Measurements from ENCODE around the gene TMSB10. TPM values are rescaled to one million over a fixed set of nuclear protein-coding genes. Genes with fewer than 3 reads are reported as not detected.
"Not testable (repeated sequence)": the region's sequence is repeated elsewhere in the genome, so short reads cannot be mapped to it uniquely, and the experiment has no call there.

Gene TMSB10
- total and polyA plus RNA-seq, 7 experiments from 2014 or later: 1,492 to 8,256 (median 1,692) TPM

DNA sequence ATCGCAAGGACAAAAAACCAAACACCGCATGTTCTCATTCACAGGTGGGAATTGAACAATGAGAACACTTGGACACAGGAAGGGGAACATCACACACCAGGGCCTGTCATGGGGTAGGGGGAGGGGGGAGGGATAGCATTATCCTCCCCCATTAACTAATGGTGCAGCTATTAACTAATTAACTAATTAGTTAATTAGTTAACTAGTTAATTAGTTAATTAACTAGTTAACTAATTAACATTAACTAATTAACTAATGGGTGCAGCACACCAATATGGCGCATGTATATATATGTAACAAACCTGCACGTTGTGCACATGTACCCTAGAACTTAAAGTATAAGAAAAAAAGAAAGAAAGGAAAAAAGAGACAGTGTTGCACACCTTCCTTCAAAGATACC, 37.1 kb upstream of the TMSB10 start:
- ATAC-seq; H3K27me3 ChIP-seq (ENCODE audit: control insufficient read depth in 2 of 2, insufficient read depth in 2 of 2, low read length in 2 of 2); DNase-seq; H3K9me3 Mint-ChIP-seq; H3K9me3 ChIP-seq (ENCODE audit: control insufficient read depth in 2 of 3, low read length in 3 of 3); H3K4me3 ChIP-seq (ENCODE audit: low read length); H3K27me3 Mint-ChIP-seq: not testable (repeated sequence)
- ChIA-PET CTCF (interaction anchor here (1.2 to 1.4 kb wide), 2 partner anchors 340 to 342 kb away, joined by 3 to 4 read pairs; no protein-coding TSS in a partner anchor), POLR2A (interaction anchor here (0.7 to 6.3 kb wide), 8 partner anchors 7 to 237 kb away, joined by 3 to 54 read pairs (median 5); partner anchors contain the start of genes TMSB10 and TRABD2A)
- Mint-ChIP-seq H3K27ac (peak overlapping the region in 5 of 9 donors; percentile 91 to 99 (median 97)), H3K36me3 (peaks cover 9 to 42% (median 38%) of the 10 kb centered on the region in 5 donors), H3K4me3 (peak overlapping the region in 6 of 10 donors; percentile 4 to 89 (median 67)), H3K4me1 (peaks cover 41 to 97% (median 85%) of the 10 kb centered on the region in 7 donors)
- Histone ChIP-seq H3K27ac (ENCODE audit: low read depth, low read length) (peak overlapping the region; percentile 56), H3K4me1 (ENCODE audit: control insufficient read depth in 2 of 2, insufficient read depth in 2 of 2, low read length in 2 of 2) (peaks cover 11 to 73% of the 10 kb centered on the region in 2 donors), H3K36me3 (ENCODE audit: control insufficient read depth in 2 of 3, insufficient read depth in 3 of 3, low read length in 3 of 3) (peaks cover 0 to 34% (median 6%) of the 10 kb centered on the region in 3 experiments)
- intact Hi-C loops (cut with micrococcal nuclease): loop anchor here in 1 of 2 donors (5.0 kb wide), 1 partner anchor 351 kb away; the partner anchor contains the start of gene DNAH6

DNA sequence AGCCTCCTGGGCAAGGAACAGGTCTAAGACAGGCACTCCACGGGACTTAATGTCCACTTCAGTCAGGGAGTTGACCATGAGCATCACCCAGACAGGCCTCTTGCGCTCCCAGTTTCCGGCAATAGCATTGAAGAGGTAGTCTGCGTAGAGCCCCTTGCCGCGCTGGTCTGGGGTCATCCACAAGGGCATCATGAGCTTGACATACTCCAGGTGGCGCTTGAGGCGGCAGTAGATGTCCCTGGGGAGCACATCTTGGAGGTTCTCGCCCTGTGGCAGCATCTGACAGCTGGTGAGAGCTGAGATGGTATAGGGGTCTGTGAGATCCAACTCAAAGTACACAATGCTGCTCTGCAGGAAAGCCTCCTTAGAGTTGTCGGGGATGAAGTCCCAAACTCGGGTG, 35.1 kb upstream of the TMSB10 start:
- peaks cover 2 to 75% of the 10 kb centered on the region in 2 donors for H3K4me1 ChIP-seq (ENCODE audit: control insufficient read depth in 2 of 2, insufficient read depth in 2 of 2, low read length in 2 of 2)
- peaks cover 34 to 97% (median 87%) of the 10 kb centered on the region in 7 donors for H3K4me1 Mint-ChIP-seq
- H3K36me3 Mint-ChIP-seq: peaks cover 13 to 55% (median 47%) of the 10 kb centered on the region in 5 donors
- H3K9me3 ChIP-seq (ENCODE audit: control insufficient read depth in 2 of 3, low read length in 3 of 3): no peaks in the 10 kb centered on the region
- H3K36me3 ChIP-seq (ENCODE audit: control insufficient read depth in 2 of 3, insufficient read depth in 3 of 3, low read length in 3 of 3): peaks cover 0 to 41% (median 9%) of the 10 kb centered on the region in 3 experiments
- no peaks in the 10 kb centered on the region for H3K27me3 ChIP-seq (ENCODE audit: control insufficient read depth in 2 of 2, insufficient read depth in 2 of 2, low read length in 2 of 2)
- peak overlapping the region; percentile 24 for H3K27ac ChIP-seq (ENCODE audit: low read depth, low read length)
- peak overlapping the region; percentile 15 to 89 (median 68) for H3K4me3 Mint-ChIP-seq
- no peak for ATAC-seq
- no peak for DNase-seq
- H3K27ac Mint-ChIP-seq: peak overlapping the region in 8 of 9 donors; percentile 33 to 98 (median 92)
- intact Hi-C loops (cut with micrococcal nuclease): loop anchor here in 1 of 2 donors (1.0 kb wide), 1 partner anchor 55 kb away; no protein-coding TSS in a partner anchor
- CTCF ChIA-PET: interaction anchor here (0.6 to 0.9 kb wide), 5 partner anchors 12 to 428 kb away, joined by 3 to 4 read pairs (median 3); no protein-coding TSS in a partner anchor
- peaks cover 0 to 4% (median 2%) of the 10 kb centered on the region in 11 donors for H3K9me3 Mint-ChIP-seq
- H3K27me3 Mint-ChIP-seq: no peaks in the 10 kb centered on the region
- POLR2A ChIA-PET: interaction anchor here (0.6 to 6.3 kb wide), 7 partner anchors 10 to 373 kb away, joined by 3 to 54 read pairs (median 4); partner anchors contain the start of genes TMSB10 and TRABD2A
- no peak overlapping the region for H3K4me3 ChIP-seq (ENCODE audit: low read length)

DNA sequence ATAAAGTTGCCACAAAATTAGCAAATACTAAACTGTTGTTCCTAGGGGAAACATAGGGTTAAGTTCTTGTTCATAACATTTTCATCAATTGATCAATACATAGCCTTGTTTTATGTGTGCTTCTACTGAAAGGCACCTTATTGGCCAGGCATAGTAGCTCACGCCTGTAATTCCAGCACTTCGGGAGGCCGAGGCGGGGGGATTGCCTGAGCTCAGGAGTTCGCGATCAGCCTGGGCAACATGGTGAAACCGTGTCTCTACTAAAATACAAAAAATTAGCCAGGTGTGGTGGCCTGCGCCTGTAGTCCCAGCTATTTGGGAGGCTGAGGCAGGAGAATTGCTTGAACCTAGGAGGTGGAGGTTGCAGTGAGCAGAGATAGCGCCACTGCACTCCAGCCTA, 32.8 kb upstream of the TMSB10 start:
- H3K9me3 Mint-ChIP-seq; ATAC-seq; DNase-seq; intact Hi-C loops (cut with micrococcal nuclease); H3K27me3 Mint-ChIP-seq; H3K9me3 ChIP-seq (ENCODE audit: control insufficient read depth in 2 of 3, low read length in 3 of 3); H3K27me3 ChIP-seq (ENCODE audit: control insufficient read depth in 2 of 2, insufficient read depth in 2 of 2, low read length in 2 of 2); H3K4me3 ChIP-seq (ENCODE audit: low read length): not testable (repeated sequence)
- Mint-ChIP-seq H3K36me3 (peaks cover 13 to 53% (median 45%) of the 10 kb centered on the region in 5 donors), H3K27ac (peak overlapping the region in 8 of 9 donors; percentile 33 to 98 (median 84)), H3K4me3 (peak overlapping the region in 7 of 10 donors; percentile 17 to 84 (median 57)), H3K4me1 (peaks cover 44 to 97% (median 87%) of the 10 kb centered on the region in 7 donors)
- ChIA-PET CTCF (interaction anchor here (0.6 kb wide), 1 partner anchor 383 kb away, joined by 3 read pairs; no protein-coding TSS in a partner anchor), POLR2A (interaction anchor here (1.0 to 6.3 kb wide), 8 partner anchors 8 to 247 kb away, joined by 3 to 54 read pairs (median 5); partner anchors contain the start of gene TRABD2A)
- H3K36me3 ChIP-seq (ENCODE audit: control insufficient read depth in 2 of 3, insufficient read depth in 3 of 3, low read length in 3 of 3): peaks cover 0 to 34% (median 3%) of the 10 kb centered on the region in 3 experiments
- peaks cover 0 to 81% of the 10 kb centered on the region in 2 donors for H3K4me1 ChIP-seq (ENCODE audit: control insufficient read depth in 2 of 2, insufficient read depth in 2 of 2, low read length in 2 of 2)
- peak overlapping the region; percentile 24 for H3K27ac ChIP-seq (ENCODE audit: low read depth, low read length)

DNA sequence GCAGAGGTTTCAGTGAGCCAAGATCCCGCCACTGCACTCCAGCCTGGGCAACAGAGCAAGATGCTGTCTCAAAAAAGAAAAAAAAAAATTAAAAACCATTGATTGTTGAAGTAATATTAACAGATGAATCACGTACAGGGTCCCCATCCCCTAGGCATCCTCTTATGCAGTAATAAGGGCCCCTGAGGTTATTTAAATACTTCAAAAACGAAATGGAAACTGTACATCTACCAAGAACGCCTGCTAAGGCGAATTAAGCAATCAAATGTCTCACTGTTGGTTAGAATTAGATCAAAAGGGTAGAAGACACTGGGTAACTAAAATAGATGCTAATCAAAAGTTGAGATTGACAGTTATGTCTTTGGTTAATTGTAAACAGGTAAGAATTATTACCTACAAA, 32.1 kb upstream of the TMSB10 start:
- peaks cover 47 to 98% (median 88%) of the 10 kb centered on the region in 7 donors for H3K4me1 Mint-ChIP-seq
- Histone ChIP-seq H3K4me1 (ENCODE audit: control insufficient read depth in 2 of 2, insufficient read depth in 2 of 2, low read length in 2 of 2) (peaks cover 0 to 87% of the 10 kb centered on the region in 2 donors), H3K27me3 (ENCODE audit: control insufficient read depth in 2 of 2, insufficient read depth in 2 of 2, low read length in 2 of 2) (no peaks in the 10 kb centered on the region), H3K9me3 (ENCODE audit: control insufficient read depth in 2 of 3, low read length in 3 of 3) (no peaks in the 10 kb centered on the region), H3K27ac (ENCODE audit: low read depth, low read length) (peak overlapping the region; percentile 89), H3K4me3 (ENCODE audit: low read length) (no peak overlapping the region), H3K36me3 (ENCODE audit: control insufficient read depth in 2 of 3, insufficient read depth in 3 of 3, low read length in 3 of 3) (peaks cover 0 to 34% (median 3%) of the 10 kb centered on the region in 3 experiments)
- intact Hi-C loops (cut with micrococcal nuclease): no loop called here
- peaks cover 0 to 4% (median 0%) of the 10 kb centered on the region in 11 donors for H3K9me3 Mint-ChIP-seq
- peaks cover 13 to 51% (median 39%) of the 10 kb centered on the region in 5 donors for H3K36me3 Mint-ChIP-seq
- peak overlapping the region in 9 of 10 donors; percentile 8 to 99 (median 74) for H3K4me3 Mint-ChIP-seq
- peak overlapping the region in 8 of 9 donors; percentile 86 to 98 (median 96) for H3K27ac Mint-ChIP-seq
- H3K27me3 Mint-ChIP-seq: no peaks in the 10 kb centered on the region
- CTCF ChIA-PET: interaction anchor here (0.6 to 1.1 kb wide), 2 partner anchors 53 to 384 kb away, joined by 3 to 4 read pairs; no protein-coding TSS in a partner anchor
- ATAC-seq (peak; percentile 19), DNase-seq (no peak)
- POLR2A ChIA-PET: interaction anchor here (1.2 to 19.4 kb wide), 7 partner anchors 12 to 53 kb away, joined by 3 to 617 read pairs (median 6); partner anchors contain the start of gene TMSB10

DNA sequence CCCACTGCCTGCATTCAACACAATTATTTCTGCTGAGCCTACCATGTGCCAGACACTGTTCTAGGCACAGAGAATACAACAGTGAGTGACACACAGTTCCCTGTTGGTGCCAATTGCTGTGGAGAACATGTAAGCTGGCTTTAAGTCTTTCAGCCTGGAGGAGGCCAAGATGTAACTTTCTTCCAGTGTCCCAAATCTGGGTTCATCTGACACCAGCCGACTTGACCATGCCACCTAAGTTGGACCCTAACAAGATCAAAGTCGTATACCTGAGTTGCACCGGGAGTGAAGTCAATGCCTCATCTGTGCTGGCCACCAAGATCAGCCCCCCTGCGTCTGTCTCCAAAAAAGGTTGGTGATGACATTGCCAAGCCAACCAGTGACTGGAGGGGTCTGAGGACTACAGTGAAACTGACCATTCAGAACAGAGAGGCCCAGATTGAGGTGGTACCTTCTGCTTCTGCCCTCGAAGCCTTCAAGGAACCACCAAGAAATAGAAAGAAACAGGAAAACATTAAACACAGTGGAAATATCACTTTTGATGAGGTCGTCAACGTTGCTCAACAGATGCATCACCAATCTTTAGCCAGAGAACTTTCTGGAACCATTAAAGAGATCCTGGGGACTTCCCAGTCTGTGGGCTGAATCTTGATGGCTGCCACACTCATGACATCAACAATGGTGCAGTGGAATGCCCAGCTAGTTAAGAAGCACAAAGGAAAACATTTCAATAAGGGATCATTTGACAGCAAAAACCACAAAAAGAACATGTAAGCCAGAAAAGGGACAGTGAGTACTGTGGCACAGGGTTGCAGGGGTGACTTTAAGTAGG, 30.9 kb upstream of the TMSB10 start:
- DNase-seq: peak in 2 of 9 donors; percentile 23 to 78
- H3K36me3 ChIP-seq (ENCODE audit: control insufficient read depth in 2 of 3, insufficient read depth in 3 of 3, low read length in 3 of 3): peaks cover 0 to 28% (median 3%) of the 10 kb centered on the region in 3 experiments
- H3K27ac Mint-ChIP-seq: peak overlapping the region; percentile 79 to 98 (median 96)
- peak overlapping the region; percentile 59 to 99 (median 94) for H3K4me3 Mint-ChIP-seq
- peak overlapping the region; percentile 89 for H3K27ac ChIP-seq (ENCODE audit: low read depth, low read length)
- H3K27me3 Mint-ChIP-seq: no peaks in the 10 kb centered on the region
- CTCF ChIA-PET: interaction anchor here (0.6 to 3.7 kb wide), 4 partner anchors 51 to 411 kb away, joined by 3 to 24 read pairs (median 4); no protein-coding TSS in a partner anchor
- ATAC-seq: peak; percentile 60
- H3K36me3 Mint-ChIP-seq: peaks cover 13 to 45% (median 33%) of the 10 kb centered on the region in 5 donors
- POLR2A ChIA-PET: interaction anchor here (0.7 to 19.4 kb wide), 11 partner anchors 12 to 225 kb away, joined by 3 to 617 read pairs (median 4); partner anchors contain the start of gene TMSB10
- H3K4me1 ChIP-seq (ENCODE audit: control insufficient read depth in 2 of 2, insufficient read depth in 2 of 2, low read length in 2 of 2): peaks cover 0 to 80% of the 10 kb centered on the region in 2 donors
- no peaks in the 10 kb centered on the region for H3K27me3 ChIP-seq (ENCODE audit: control insufficient read depth in 2 of 2, insufficient read depth in 2 of 2, low read length in 2 of 2)
- H3K9me3 ChIP-seq (ENCODE audit: control insufficient read depth in 2 of 3, low read length in 3 of 3): no peaks in the 10 kb centered on the region
- peaks cover 0 to 4% (median 0%) of the 10 kb centered on the region in 11 donors for H3K9me3 Mint-ChIP-seq
- peaks cover 47 to 90% (median 78%) of the 10 kb centered on the region in 7 donors for H3K4me1 Mint-ChIP-seq
- intact Hi-C loops (cut with micrococcal nuclease): loop anchor here in 1 of 2 donors (5.0 kb wide), 1 partner anchor 222 kb away; no protein-coding TSS in a partner anchor
- H3K4me3 ChIP-seq (ENCODE audit: low read length): no peak overlapping the region
